ENCODE measurements around the gene C1QB.

GRCh38 chr1:22688466-22688865 is 35.4 kb downstream of the C1QB start:
- TF ChIP-seq CTCF (IDR thresholded peaks at IDR 0.05) (no peak), REST (IDR thresholded peaks at IDR 0.05; ENCODE audit: insufficient read depth in 1 of 2, low read depth in 2 of 2, low read length in 1 of 2) (no peak), TCF7L2 (IDR thresholded peaks at IDR 0.05; ENCODE audit: low read depth, low read length) (no peak), POLR2AphosphoS5 (IDR thresholded peaks at IDR 0.05; ENCODE audit: low read depth, low read length) (no peak), SIN3A (IDR thresholded peaks at IDR 0.05; ENCODE audit: borderline replicate concordance, insufficient read depth, low read depth, low read length) (no peak)

Measured in Panc1 (cell line).